Activated naive CD4-positive, alpha-beta T cell treated with anti-CD3 and anti-CD28 coated beads for 36 hours (primary cell): Measurements from ENCODE around the gene PGAP6. TPM values are rescaled to one million over a fixed set of nuclear protein-coding genes. Genes with fewer than 3 reads are reported as not detected.
"Not testable (repeated sequence)": the region's sequence is repeated elsewhere in the genome, so short reads cannot be mapped to it uniquely, and the experiment has no call there.

Experiments
- CTCF ChIA-PET: fragments of 350-600 bp; sonication (Branson Sonifier 250); formaldehyde crosslinking; loops from one replicate; lab custom pipeline; 2021; ENCODE audit warnings: antibody characterized with exemption; lab: Charles Lee
- DNase-seq: peaks from one replicate; pipeline ENCODE4 v3.0.0-alpha.2; 2020
- H3K27ac Mint-ChIP-seq: one replicate; pipeline ENCODE4 v1.8.0; 2021; ENCODE audit warnings: mild to moderate bottlenecking, mixed read lengths
- H3K27me3 Mint-ChIP-seq: one replicate; pipeline ENCODE4 v1.8.0; 2021; ENCODE audit warnings: low read depth, mixed read lengths
- H3K36me3 Mint-ChIP-seq: one replicate; pipeline ENCODE4 v1.8.0; 2021; ENCODE audit warnings: low read depth, mixed read lengths
- H3K4me1 Mint-ChIP-seq: one replicate; pipeline ENCODE4 v1.8.0; 2021; ENCODE audit warnings: low read depth, mixed read lengths
- H3K4me3 Mint-ChIP-seq: one replicate; pipeline ENCODE4 v1.8.0; 2021; ENCODE audit warnings: mild to moderate bottlenecking, moderate library complexity, mixed read lengths
- H3K9me3 Mint-ChIP-seq: one replicate; pipeline ENCODE4 v1.8.0; 2021; ENCODE audit warnings: mixed read lengths
- intact Hi-C: fragments of 100-400 bp; cut with micrococcal nuclease; formaldehyde crosslinking; loops from one replicate; pipeline ENCODE4 v1.15.1; 2023
- total RNA-seq, 2 experiments: library from RNA; stranded (reverse); gene quantifications; one replicate each; pipeline ENCODE4 v1.2.3, GENCODE V29; 2021

The PGAP6 gene
- total RNA-seq, 2 experiments from 2014 or later: 19.9 to 20.9 TPM

GRCh38 chr16:345772-346171, 36.0 kb downstream of the PGAP6 start:
- DNase-seq: no peak
- no peaks in the 10 kb centered on the region for H3K9me3 Mint-ChIP-seq
- intact Hi-C loops: no loop called here
- H3K4me1 Mint-ChIP-seq: peaks cover 71% of the 10 kb centered on the region
- H3K36me3 Mint-ChIP-seq: peaks cover 18% of the 10 kb centered on the region
- H3K27me3 Mint-ChIP-seq: no peaks in the 10 kb centered on the region
- CTCF ChIA-PET: no interaction called here
- H3K27ac Mint-ChIP-seq: no peak overlapping the region
- H3K4me3 Mint-ChIP-seq: no peak overlapping the region

- CTCF ChIA-PET: interaction anchor here (0.6 to 0.8 kb wide), 3 partner anchors 19 to 56 kb away, joined by 3 read pairs; no protein-coding TSS in a partner anchor
- peaks cover 65% of the 10 kb centered on the region for H3K4me1 Mint-ChIP-seq
- H3K9me3 Mint-ChIP-seq: no peaks in the 10 kb centered on the region
- no peak overlapping the region for H3K27ac Mint-ChIP-seq
- H3K4me3 Mint-ChIP-seq: no peak overlapping the region
- no peak for DNase-seq
- H3K27me3 Mint-ChIP-seq: no peaks in the 10 kb centered on the region
- peaks cover 14% of the 10 kb centered on the region for H3K36me3 Mint-ChIP-seq
- intact Hi-C loops: no loop called here
Measured at GRCh38 chr16:342455-343213, 39.1 kb downstream of the PGAP6 start.

- DNase-seq, H3K4me3 Mint-ChIP-seq, H3K9me3 Mint-ChIP-seq, H3K27ac Mint-ChIP-seq, H3K27me3 Mint-ChIP-seq, intact Hi-C loops: not testable (repeated sequence)
- peaks cover 14% of the 10 kb centered on the region for H3K36me3 Mint-ChIP-seq
- H3K4me1 Mint-ChIP-seq: peaks cover 62% of the 10 kb centered on the region
- CTCF ChIA-PET: interaction anchor here (0.6 kb wide), 1 partner anchor 45 kb away, joined by 3 read pairs; no protein-coding TSS in a partner anchor
Measured at GRCh38 chr16:341974-342336, 39.8 kb downstream of the PGAP6 start.

GRCh38 chr16:341095-341973, 40.4 kb downstream of the PGAP6 start:
- CTCF ChIA-PET, intact Hi-C loops, H3K27me3 Mint-ChIP-seq, H3K27ac Mint-ChIP-seq, H3K4me3 Mint-ChIP-seq, DNase-seq, H3K9me3 Mint-ChIP-seq: not testable (repeated sequence)
- H3K4me1 Mint-ChIP-seq: peaks cover 60% of the 10 kb centered on the region
- peaks cover 11% of the 10 kb centered on the region for H3K36me3 Mint-ChIP-seq

GRCh38 chr16:340370-341091, 41.2 kb downstream of the PGAP6 start:
- CTCF ChIA-PET: no interaction called here

GRCh38 chr16:339680-340079, 42.1 kb downstream of the PGAP6 start:
- Mint-ChIP-seq H3K36me3 (peaks cover 2% of the 10 kb centered on the region), H3K27ac (no peak overlapping the region), H3K9me3 (no peaks in the 10 kb centered on the region), H3K4me1 (peaks cover 58% of the 10 kb centered on the region), H3K4me3 (no peak overlapping the region), H3K27me3 (no peaks in the 10 kb centered on the region)
- no peak for DNase-seq
- CTCF ChIA-PET: no interaction called here
- intact Hi-C loops: no loop called here

More at GRCh38 chr16:340370-341091, 41.2 kb downstream of the PGAP6 start:
- intact Hi-C loops: no loop called here
- no peaks in the 10 kb centered on the region for H3K9me3 Mint-ChIP-seq
- peaks cover 9% of the 10 kb centered on the region for H3K36me3 Mint-ChIP-seq
- H3K27me3 Mint-ChIP-seq: no peaks in the 10 kb centered on the region
- no peak for DNase-seq
- no peak overlapping the region for H3K4me3 Mint-ChIP-seq
- no peak overlapping the region for H3K27ac Mint-ChIP-seq
- peaks cover 60% of the 10 kb centered on the region for H3K4me1 Mint-ChIP-seq

GRCh38 chr16:337975-338575, 43.7 kb downstream of the PGAP6 start:
- Mint-ChIP-seq H3K36me3 (no peaks in the 10 kb centered on the region), H3K4me3 (no peak overlapping the region), H3K4me1 (peaks cover 61% of the 10 kb centered on the region), H3K27ac (no peak overlapping the region), H3K9me3 (no peaks in the 10 kb centered on the region), H3K27me3 (no peaks in the 10 kb centered on the region)
- intact Hi-C loops: no loop called here
- CTCF ChIA-PET: interaction anchor here (1.8 kb wide), 1 partner anchor 272 kb away, joined by 6 read pairs; no protein-coding TSS in a partner anchor
- no peak for DNase-seq

- DNase-seq: no peak
- H3K27me3 Mint-ChIP-seq: no peaks in the 10 kb centered on the region
- H3K4me3 Mint-ChIP-seq: no peak overlapping the region
- H3K4me1 Mint-ChIP-seq: peaks cover 58% of the 10 kb centered on the region
- intact Hi-C loops: no loop called here
- H3K27ac Mint-ChIP-seq: no peak overlapping the region
- CTCF ChIA-PET: interaction anchor here (0.8 to 1.8 kb wide), 2 partner anchors 157 to 272 kb away, joined by 5 to 6 read pairs; no protein-coding TSS in a partner anchor
- H3K36me3 Mint-ChIP-seq: no peaks in the 10 kb centered on the region
- no peaks in the 10 kb centered on the region for H3K9me3 Mint-ChIP-seq
Measured at GRCh38 chr16:337437-337836, 44.3 kb downstream of the PGAP6 start.

- Mint-ChIP-seq H3K4me3 (no peak overlapping the region), H3K4me1 (peaks cover 59% of the 10 kb centered on the region), H3K36me3 (no peaks in the 10 kb centered on the region), H3K27ac (no peak overlapping the region), H3K9me3 (no peaks in the 10 kb centered on the region), H3K27me3 (no peaks in the 10 kb centered on the region)
- intact Hi-C loops: no loop called here
- CTCF ChIA-PET: interaction anchor here (0.6 kb wide), 1 partner anchor 51 kb away, joined by 3 read pairs; no protein-coding TSS in a partner anchor
- DNase-seq: no peak
Measured at GRCh38 chr16:336269-336668, 45.5 kb downstream of the PGAP6 start.

- DNase-seq, H3K36me3 Mint-ChIP-seq, H3K27ac Mint-ChIP-seq, H3K27me3 Mint-ChIP-seq, H3K4me3 Mint-ChIP-seq, H3K9me3 Mint-ChIP-seq, CTCF ChIA-PET, intact Hi-C loops: not testable (repeated sequence)
- H3K4me1 Mint-ChIP-seq: peaks cover 63% of the 10 kb centered on the region
Measured at GRCh38 chr16:334861-335632, 46.7 kb downstream of the PGAP6 start.

- CTCF ChIA-PET, H3K27ac Mint-ChIP-seq, DNase-seq, intact Hi-C loops, H3K9me3 Mint-ChIP-seq, H3K4me3 Mint-ChIP-seq, H3K27me3 Mint-ChIP-seq, H3K36me3 Mint-ChIP-seq: not testable (repeated sequence)
- H3K4me1 Mint-ChIP-seq: peaks cover 59% of the 10 kb centered on the region
Measured at GRCh38 chr16:334164-334832, 47.5 kb downstream of the PGAP6 start.
